DOHH2 (cell line): ENCODE results near the gene PLEKHM3.

Experiments used
- H3F3A ChIP-seq: fragments of 200-600 bp; sonication (generic), shearing (Covaris generic); 2 replicates; pipeline ENCODE4 v1.6.0; 2016; ENCODE audit warnings: antibody characterized with exemption, mild to moderate bottlenecking; ENCODE audit not compliant: control insufficient read depth, insufficient read depth
- H3K27ac ChIP-seq: fragments of 200-600 bp; sonication (generic); 2 replicates; pipeline ENCODE4 v1.5.1; 2014; ENCODE audit warnings: low read depth, mild to moderate bottlenecking, low read length, moderate library complexity
- H3K27me3 ChIP-seq: fragments of 200-600 bp; sonication (generic); 2 replicates; pipeline ENCODE4 v1.6.1; 2014; ENCODE audit warnings: mild to moderate bottlenecking, low read length, mixed read lengths; ENCODE audit not compliant: control insufficient read depth
- H3K36me3 ChIP-seq: fragments of 200-600 bp; sonication (generic); 2 replicates; pipeline ENCODE4 v1.6.1; 2014; ENCODE audit warnings: mild to moderate bottlenecking, low read length, moderate library complexity, mixed read lengths; ENCODE audit not compliant: control insufficient read depth
- H3K4me1 ChIP-seq: fragments of 200-600 bp; sonication (generic); 2 replicates; pipeline ENCODE4 v1.6.1; 2014; ENCODE audit warnings: mild to moderate bottlenecking, low read length, mixed read lengths; ENCODE audit not compliant: control insufficient read depth
- H3K4me2 ChIP-seq: fragments of 200-600 bp; sonication (generic); 2 replicates; pipeline ENCODE4 v1.6.0; 2014; ENCODE audit warnings: mild to moderate bottlenecking, low read length, moderate library complexity
- H3K4me3 ChIP-seq: fragments of 200-600 bp; sonication (generic); 2 replicates; pipeline ENCODE4 v1.5.1; 2014; ENCODE audit warnings: mild to moderate bottlenecking, low read length, mixed read lengths
- H3K79me2 ChIP-seq: fragments of 200-600 bp; sonication (generic); 2 replicates; pipeline ENCODE4 v1.6.1; 2014; ENCODE audit warnings: mild to moderate bottlenecking, low read length, mixed read lengths; ENCODE audit not compliant: control insufficient read depth
- H3K9me2 ChIP-seq: fragments of 200-600 bp; sonication (generic); replicated peaks from 2 replicates; pipeline ENCODE4 v1.6.1; 2014; ENCODE audit warnings: mild to moderate bottlenecking, low read length, mixed read lengths; ENCODE audit not compliant: control insufficient read depth
- H3K9me3 ChIP-seq: fragments of 200-600 bp; sonication (generic); 2 replicates; pipeline ENCODE4 v1.6.1; 2014; ENCODE audit warnings: antibody characterized with exemption, low read length, mixed read lengths; ENCODE audit not compliant: control insufficient read depth, insufficient read depth
- H4K20me1 ChIP-seq: fragments of 200-600 bp; sonication (generic); 2 replicates; pipeline ENCODE4 v1.6.0; 2014; ENCODE audit warnings: low read depth, mild to moderate bottlenecking, antibody characterized with exemption, low read length, moderate library complexity; ENCODE audit not compliant: control insufficient read depth, insufficient read depth
- CTCF ChIP-seq: fragments of 200-600 bp; sonication (generic); IDR thresholded peaks from one replicate; pipeline ENCODE4 v1.5.1; 2014; ENCODE audit warnings: antibody characterized with exemption, mild to moderate bottlenecking, low read depth, low read length; ENCODE audit not compliant: poor library complexity, severe bottlenecking
- EZH2phosphoT487 ChIP-seq: fragments of 200-600 bp; sonication (generic); IDR thresholded peaks from 2 replicates; pipeline ENCODE4 v1.6.1; 2017; ENCODE audit warnings: borderline replicate concordance, mild to moderate bottlenecking, antibody characterized with exemption, low read length, moderate library complexity, mixed read lengths

PLEKHM3 gene

DNA sequence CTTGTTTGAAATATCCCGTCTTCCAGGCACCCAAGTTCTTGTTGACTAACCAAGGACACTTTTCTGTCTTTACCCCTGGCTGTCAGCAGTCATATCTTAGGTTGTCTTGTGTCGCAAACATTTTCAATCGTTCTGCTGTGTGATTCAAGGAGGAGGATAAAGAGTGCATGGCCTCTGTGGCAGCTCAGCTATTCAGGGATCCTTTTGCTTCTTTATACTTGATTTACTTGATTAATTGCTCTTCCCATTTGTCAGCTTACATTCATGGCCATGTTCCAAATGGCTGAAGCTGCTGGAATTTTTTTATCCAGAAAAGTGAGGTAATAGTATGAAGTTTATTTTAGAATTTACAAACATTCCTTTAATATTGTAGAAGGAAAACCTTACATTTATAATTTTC, 158.3 kb downstream of the PLEKHM3 start:
- H3K4me1 ChIP-seq: no peaks in the 10 kb centered on the region
- no peaks in the 10 kb centered on the region for H3K9me3 ChIP-seq
- H3F3A ChIP-seq: no peaks in the 10 kb centered on the region
- H3K36me3 ChIP-seq: no peaks in the 10 kb centered on the region
- TF ChIP-seq EZH2phosphoT487 (no peak), CTCF (no peak)
- no peaks in the 10 kb centered on the region for H3K27me3 ChIP-seq
- H3K9me2 ChIP-seq: no peaks in the 10 kb centered on the region
- no peak overlapping the region for H3K4me2 ChIP-seq
- no peak overlapping the region for H3K4me3 ChIP-seq
- no peaks in the 10 kb centered on the region for H3K79me2 ChIP-seq
- no peaks in the 10 kb centered on the region for H4K20me1 ChIP-seq
- H3K27ac ChIP-seq: no peak overlapping the region

GRCh38 chr2:207865210-207865609, 160.1 kb downstream of the PLEKHM3 start:
- H3K9me2 ChIP-seq: no peaks in the 10 kb centered on the region
- no peaks in the 10 kb centered on the region for H3F3A ChIP-seq

DNA sequence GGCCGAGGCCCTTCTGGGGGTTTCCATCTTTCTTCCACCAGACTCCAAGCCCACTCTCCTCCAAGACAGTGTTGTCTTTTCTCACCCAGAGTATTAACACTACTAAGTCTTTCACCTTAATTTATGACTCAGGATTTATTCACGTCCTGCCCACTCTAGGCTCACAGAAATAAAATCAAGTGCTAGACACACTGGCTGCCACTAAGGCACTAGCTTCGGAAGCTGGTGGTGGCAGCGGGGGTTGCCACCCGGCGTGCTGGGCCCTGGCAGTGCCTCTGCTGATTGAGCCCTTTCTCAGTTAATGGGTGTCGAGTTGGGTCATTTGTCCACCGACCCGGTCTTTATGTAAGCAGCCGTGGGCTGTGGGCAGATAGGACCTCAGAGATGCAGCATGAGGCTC, 162.0 kb downstream of the PLEKHM3 start:
- Histone ChIP-seq H3F3A (no peaks in the 10 kb centered on the region), H3K4me3 (no peak overlapping the region)

More at GRCh38 chr2:207865210-207865609, 160.1 kb downstream of the PLEKHM3 start:
- Histone ChIP-seq H3K4me1 (no peaks in the 10 kb centered on the region), H3K27me3 (no peaks in the 10 kb centered on the region), H3K36me3 (no peaks in the 10 kb centered on the region), H3K9me3 (no peaks in the 10 kb centered on the region), H3K27ac (no peak overlapping the region), H3K4me3 (no peak overlapping the region), H3K79me2 (no peaks in the 10 kb centered on the region), H4K20me1 (no peaks in the 10 kb centered on the region), H3K4me2 (no peak overlapping the region)
- no peak for TF ChIP-seq EZH2phosphoT487
- TF ChIP-seq CTCF: no peak

More for the DNA sequence above, 162.0 kb downstream of the PLEKHM3 start:
- no peaks in the 10 kb centered on the region for H3K4me1 ChIP-seq
- H3K27me3 ChIP-seq: no peaks in the 10 kb centered on the region
- H3K4me2 ChIP-seq: no peak overlapping the region
- TF ChIP-seq CTCF (no peak), EZH2phosphoT487 (no peak)
- H3K9me2 ChIP-seq: no peaks in the 10 kb centered on the region
- no peaks in the 10 kb centered on the region for H4K20me1 ChIP-seq
- H3K27ac ChIP-seq: no peak overlapping the region
- H3K36me3 ChIP-seq: no peaks in the 10 kb centered on the region
- no peaks in the 10 kb centered on the region for H3K79me2 ChIP-seq
- no peaks in the 10 kb centered on the region for H3K9me3 ChIP-seq
